CD8-positive, alpha-beta memory T cell (primary cell): ENCODE results near the gene RIOK3. TPM values are rescaled to one million over a fixed set of nuclear protein-coding genes. Genes with fewer than 3 reads are reported as not detected.
"Not testable (repeated sequence)": the region's sequence is repeated elsewhere in the genome, so short reads cannot be mapped to it uniquely, and the experiment has no call there.

Experiments used
- CTCF ChIA-PET: fragments of 350-600 bp; sonication (Branson Sonifier 250); formaldehyde crosslinking; loops from one replicate; lab custom pipeline; 2021; ENCODE audit warnings: antibody characterized with exemption; lab: Charles Lee
- POLR2A ChIA-PET: fragments of 350-600 bp; sonication (Branson Sonifier 250); formaldehyde crosslinking; loops from one replicate; lab custom pipeline; 2021; ENCODE audit warnings: antibody characterized with exemption; lab: Charles Lee
- DNase-seq, 5 donors: peaks; one replicate each; pipeline versions ENCODE4 v3.0.0 to v3.0.0-alpha.2; 2020 to 2022; ENCODE audit warnings: mixed read lengths in 1 of 5
- H3K27ac ChIP-seq: one replicate; pipeline ENCODE4 v1.7.0; 2013; ENCODE audit warnings: low read depth, mild to moderate bottlenecking, low read length, moderate library complexity
- H3K27me3 ChIP-seq: 2 replicates; pipeline ENCODE4 v1.7.0; 2013; ENCODE audit warnings: low read length, mild to moderate bottlenecking; ENCODE audit not compliant: insufficient read depth, poor library complexity, severe bottlenecking
- H3K36me3 ChIP-seq: 2 replicates; pipeline ENCODE4 v1.7.0; 2013; ENCODE audit warnings: mild to moderate bottlenecking, low read length, moderate library complexity; ENCODE audit not compliant: insufficient read depth
- H3K4me1 ChIP-seq: 2 replicates; pipeline ENCODE4 v1.7.0; 2013; ENCODE audit warnings: mild to moderate bottlenecking, low read length, moderate library complexity; ENCODE audit not compliant: insufficient read depth
- H3K4me3 ChIP-seq: 2 replicates; pipeline ENCODE4 v1.7.0; 2013; ENCODE audit warnings: mild to moderate bottlenecking, low read length
- H3K9me3 ChIP-seq: 2 replicates; pipeline ENCODE4 v1.7.0; 2013; ENCODE audit warnings: mild to moderate bottlenecking, low read length
- H3K27ac Mint-ChIP-seq, 8 donors: one replicate each; pipeline ENCODE4 v1.8.0; 2020 to 2021; ENCODE audit warnings: mixed read lengths in 8 of 8, mild to moderate bottlenecking in 6 of 8, inconsistent platforms in 3 of 8, moderate library complexity in 3 of 8
- H3K27me3 Mint-ChIP-seq, 2 donors: one replicate each; pipeline ENCODE4 v1.8.0; 2020 to 2021; ENCODE audit warnings: mixed read lengths in 2 of 2, mild to moderate bottlenecking in 1 of 2, moderate library complexity in 1 of 2
- H3K36me3 Mint-ChIP-seq, 3 donors: one replicate each; pipeline ENCODE4 v1.8.0; 2020 to 2021; ENCODE audit warnings: mixed read lengths in 3 of 3, inconsistent platforms in 1 of 3, mild to moderate bottlenecking in 1 of 3
- H3K4me1 Mint-ChIP-seq, 3 donors: one replicate each; pipeline ENCODE4 v1.8.0; 2020 to 2021; ENCODE audit warnings: mixed read lengths in 3 of 3, inconsistent platforms in 1 of 3, mild to moderate bottlenecking in 1 of 3
- H3K4me3 Mint-ChIP-seq, 7 donors: one replicate each; pipeline ENCODE4 v1.8.0; 2020 to 2021; ENCODE audit warnings: mixed read lengths in 7 of 7, mild to moderate bottlenecking in 6 of 7, moderate library complexity in 4 of 7, inconsistent platforms in 2 of 7
- H3K9me3 Mint-ChIP-seq, 5 donors: one replicate each; pipeline ENCODE4 v1.8.0; 2020 to 2022; ENCODE audit warnings: mixed read lengths in 5 of 5, mild to moderate bottlenecking in 3 of 5, moderate library complexity in 2 of 5, inconsistent platforms in 1 of 5
- polyA plus RNA-seq: library from polyadenylated mRNA; unstranded; fragments of 300-500 nt; fragmentation: Illumina TruSeq; gene quantifications from one replicate; pipeline ENCODE4 v1.2.3, GENCODE V29; 2021
- total RNA-seq, 2 experiments: library from RNA; stranded (reverse); gene quantifications; one replicate each; pipeline ENCODE4 v1.2.3, GENCODE V29; 2021

The RIOK3 gene
- total and polyA plus RNA-seq, 3 experiments from 2014 or later, result 41.6 to 56.4 (median 55.3) TPM

- Histone ChIP-seq H3K27ac (no peak overlapping the region), H3K4me3 (no peak overlapping the region), H3K4me1 (no peaks in the 10 kb centered on the region), H3K9me3 (no peaks in the 10 kb centered on the region), H3K36me3 (peaks cover 76% of the 10 kb centered on the region), H3K27me3 (no peaks in the 10 kb centered on the region)
- H3K4me1 Mint-ChIP-seq, result peaks cover 0 to 3% (median 0%) of the 10 kb centered on the region in 3 donors
- H3K4me3 Mint-ChIP-seq, result no peak overlapping the region
- H3K27ac Mint-ChIP-seq, result peak overlapping the region in 2 of 8 donors; percentile 14 to 16
- no peaks in the 10 kb centered on the region for H3K9me3 Mint-ChIP-seq
- no peaks in the 10 kb centered on the region for H3K27me3 Mint-ChIP-seq
- CTCF ChIA-PET, result no interaction called here
- no peak for DNase-seq
- POLR2A ChIA-PET, result no interaction called here
- H3K36me3 Mint-ChIP-seq, result peaks cover 9 to 45% (median 17%) of the 10 kb centered on the region in 3 donors
Observed at GRCh38 chr18:23470620-23471387, 17.7 kb downstream of the RIOK3 start.

GRCh38 chr18:23471486-23471885, 18.4 kb downstream of the RIOK3 start:
- POLR2A ChIA-PET, result no interaction called here
- no peaks in the 10 kb centered on the region for H3K27me3 Mint-ChIP-seq
- CTCF ChIA-PET, result interaction anchor here (1.1 kb wide), 1 partner anchor 9 kb away, joined by 3 read pairs; no protein-coding TSS in a partner anchor
- no peaks in the 10 kb centered on the region for H3K9me3 Mint-ChIP-seq
- DNase-seq, result no peak
- peaks cover 0 to 1% (median 0%) of the 10 kb centered on the region in 3 donors for H3K4me1 Mint-ChIP-seq
- no peaks in the 10 kb centered on the region for H3K27me3 ChIP-seq
- peaks cover 76% of the 10 kb centered on the region for H3K36me3 ChIP-seq
- H3K27ac ChIP-seq, result no peak overlapping the region
- no peaks in the 10 kb centered on the region for H3K4me1 ChIP-seq
- no peaks in the 10 kb centered on the region for H3K9me3 ChIP-seq
- no peak overlapping the region for H3K4me3 ChIP-seq
- no peak overlapping the region for H3K27ac Mint-ChIP-seq
- H3K4me3 Mint-ChIP-seq, result no peak overlapping the region
- peaks cover 6 to 45% (median 17%) of the 10 kb centered on the region in 3 donors for H3K36me3 Mint-ChIP-seq

- H3K4me3 Mint-ChIP-seq, result no peak overlapping the region
- H3K9me3 Mint-ChIP-seq, result no peaks in the 10 kb centered on the region
- H3K4me3 ChIP-seq, result no peak overlapping the region
- H3K27me3 ChIP-seq, result no peaks in the 10 kb centered on the region
- no peak overlapping the region for H3K27ac ChIP-seq
- DNase-seq, result no peak
- H3K4me1 ChIP-seq, result no peaks in the 10 kb centered on the region
- H3K36me3 Mint-ChIP-seq, result peaks cover 6 to 68% (median 15%) of the 10 kb centered on the region in 3 donors
- H3K4me1 Mint-ChIP-seq, result peaks cover 0 to 1% (median 0%) of the 10 kb centered on the region in 3 donors
- H3K9me3 ChIP-seq, result no peaks in the 10 kb centered on the region
- peaks cover 45% of the 10 kb centered on the region for H3K36me3 ChIP-seq
- H3K27me3 Mint-ChIP-seq, result no peaks in the 10 kb centered on the region
- CTCF ChIA-PET, result interaction anchor here (1.3 to 2.0 kb wide), 3 partner anchors 8 to 31 kb away, joined by 3 to 5 read pairs (median 4); no protein-coding TSS in a partner anchor
- H3K27ac Mint-ChIP-seq, result peak overlapping the region in 1 of 8 donors; percentile 12
- POLR2A ChIA-PET, result no interaction called here
Observed at GRCh38 chr18:23479829-23480505, 26.9 kb downstream of the RIOK3 start.

DNA sequence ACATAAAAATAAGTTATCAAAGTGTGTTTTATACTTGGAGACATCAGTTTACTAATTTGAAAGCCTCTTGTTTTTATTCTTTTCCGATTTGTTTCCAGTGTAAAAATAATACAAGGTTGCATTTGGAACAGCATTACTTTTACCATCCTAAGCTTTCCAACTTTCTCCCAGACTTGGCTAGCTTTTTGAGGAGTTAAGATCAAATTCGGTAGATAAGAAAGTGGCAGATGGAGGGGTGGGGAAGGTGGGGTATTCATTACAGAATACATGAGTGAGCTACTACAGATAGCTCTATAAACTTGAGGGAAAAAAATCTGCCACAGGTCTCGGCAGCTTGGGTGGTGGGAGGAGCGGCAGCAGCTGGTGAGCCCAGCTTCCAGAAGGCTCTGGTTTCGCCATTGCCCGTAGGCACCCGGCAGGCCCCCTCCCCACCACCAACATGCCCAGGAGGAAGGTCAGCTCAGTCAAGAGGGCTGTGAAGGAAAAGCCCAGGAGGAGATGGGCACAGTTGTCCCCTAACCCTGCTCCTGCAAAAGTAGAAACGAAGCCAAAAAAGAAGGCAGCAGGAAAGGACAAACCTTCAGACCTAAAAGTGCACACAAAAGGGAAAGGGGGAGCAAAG, 31.6 kb downstream of the RIOK3 start:
- no peak overlapping the region for H3K4me3 Mint-ChIP-seq
- ChIA-PET CTCF (interaction anchor here (2.4 kb wide), 1 partner anchor 14 kb away, joined by 10 read pairs; no protein-coding TSS in a partner anchor), POLR2A (no interaction called here)
- Histone ChIP-seq H3K4me1 (peaks cover 8% of the 10 kb centered on the region), H3K4me3 (no peak overlapping the region), H3K27me3 (no peaks in the 10 kb centered on the region), H3K9me3 (no peaks in the 10 kb centered on the region), H3K36me3 (peaks cover 13% of the 10 kb centered on the region), H3K27ac (no peak overlapping the region)
- H3K27ac Mint-ChIP-seq, result peak overlapping the region in 1 of 8 donors; percentile 51
- no peaks in the 10 kb centered on the region for H3K27me3 Mint-ChIP-seq
- no peaks in the 10 kb centered on the region for H3K9me3 Mint-ChIP-seq
- H3K4me1 Mint-ChIP-seq, result peaks cover 14 to 20% (median 18%) of the 10 kb centered on the region in 3 donors
- H3K36me3 Mint-ChIP-seq, result peaks cover 6 to 30% (median 7%) of the 10 kb centered on the region in 3 donors
- no peak for DNase-seq

DNA sequence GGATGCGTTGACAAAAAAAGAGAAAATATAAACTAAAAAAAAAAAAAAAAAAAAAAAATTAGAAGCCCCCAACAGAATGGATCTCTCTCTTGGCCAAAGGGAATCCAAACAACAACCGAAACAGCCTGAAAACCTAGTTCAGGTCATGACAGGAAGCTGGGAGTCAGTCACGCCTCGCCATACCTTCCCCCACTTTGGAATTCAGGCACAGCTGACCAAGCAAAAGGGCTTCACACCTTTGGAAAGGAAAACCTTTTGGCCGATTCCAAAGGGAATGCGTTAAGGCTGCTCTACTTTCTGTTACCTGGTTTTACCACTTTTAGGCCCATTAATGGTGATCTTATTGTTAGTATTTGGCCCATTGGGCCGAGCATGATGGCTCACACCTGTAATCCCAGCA, 32.3 kb downstream of the RIOK3 start:
- H3K9me3 ChIP-seq, result no peaks in the 10 kb centered on the region
- DNase-seq, result no peak
- H3K27me3 Mint-ChIP-seq, result no peaks in the 10 kb centered on the region

GRCh38 chr18:23487738-23488570, 34.9 kb downstream of the RIOK3 start:
- no peaks in the 10 kb centered on the region for H3K36me3 ChIP-seq
- H3K4me1 ChIP-seq, result peaks cover 8% of the 10 kb centered on the region
- H3K9me3 ChIP-seq, result no peaks in the 10 kb centered on the region
- POLR2A ChIA-PET, result interaction anchor here (0.6 to 0.7 kb wide), 5 partner anchors 11 to 555 kb away, joined by 3 to 9 read pairs (median 3); no protein-coding TSS in a partner anchor
- Mint-ChIP-seq H3K27ac (peak overlapping the region; percentile 19 to 84 (median 66)), H3K27me3 (no peaks in the 10 kb centered on the region), H3K4me1 (peaks cover 14 to 20% (median 18%) of the 10 kb centered on the region in 3 donors), H3K4me3 (peak overlapping the region; percentile 6 to 78 (median 68)), H3K36me3 (peaks cover 0 to 4% (median 0%) of the 10 kb centered on the region in 3 donors), H3K9me3 (no peaks in the 10 kb centered on the region)
- H3K27me3 ChIP-seq, result no peaks in the 10 kb centered on the region
- H3K27ac ChIP-seq, result peak overlapping the region; percentile 57
- DNase-seq, result peak in 3 of 5 donors; percentile 2 to 41 (median 3)
- H3K4me3 ChIP-seq, result peak overlapping the region; percentile 29
- CTCF ChIA-PET, result interaction anchor here (0.8 to 2.1 kb wide), 4 partner anchors 8 to 28 kb away, joined by 3 to 12 read pairs (median 4); no protein-coding TSS in a partner anchor

More for the DNA sequence above, 32.3 kb downstream of the RIOK3 start:
- H3K4me1 ChIP-seq, result peaks cover 8% of the 10 kb centered on the region
- CTCF ChIA-PET, result interaction anchor here (2.4 kb wide), 1 partner anchor 13 kb away, joined by 10 read pairs; no protein-coding TSS in a partner anchor
- POLR2A ChIA-PET, result no interaction called here
- H3K27ac ChIP-seq, result no peak overlapping the region
- no peaks in the 10 kb centered on the region for H3K27me3 ChIP-seq
- no peak overlapping the region for H3K4me3 ChIP-seq
- H3K4me3 Mint-ChIP-seq, result no peak overlapping the region
- peaks cover 9% of the 10 kb centered on the region for H3K36me3 ChIP-seq
- H3K4me1 Mint-ChIP-seq, result peaks cover 14 to 20% (median 18%) of the 10 kb centered on the region in 3 donors
- H3K27ac Mint-ChIP-seq, result no peak overlapping the region
- peaks cover under 1 to 23% (median 5%) of the 10 kb centered on the region in 3 donors for H3K36me3 Mint-ChIP-seq
- no peaks in the 10 kb centered on the region for H3K9me3 Mint-ChIP-seq

DNA sequence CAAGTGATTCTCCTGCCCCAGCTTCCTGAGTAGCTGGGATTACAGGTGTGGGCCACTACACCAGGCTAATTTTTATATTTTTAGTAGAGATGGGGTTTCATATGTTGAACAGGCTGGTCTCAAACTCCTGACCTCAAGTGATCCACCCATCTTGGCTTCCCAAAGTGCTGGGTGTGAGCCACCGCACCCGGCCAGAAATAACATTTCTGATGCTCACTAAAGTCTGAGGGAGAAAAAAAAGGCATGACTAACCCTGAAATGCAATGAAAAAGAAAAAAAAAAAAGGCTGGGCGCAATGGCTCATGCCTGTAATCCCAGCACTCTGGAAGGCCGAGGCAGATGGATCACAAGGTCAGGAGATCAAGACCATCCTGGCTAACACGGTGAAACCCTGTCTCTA, 36.5 kb downstream of the RIOK3 start:
- not testable (repeated sequence) for DNase-seq, H3K4me1 ChIP-seq, H3K27me3 ChIP-seq, H3K27ac ChIP-seq, H3K36me3 ChIP-seq, H3K9me3 ChIP-seq, H3K9me3 Mint-ChIP-seq, H3K4me3 Mint-ChIP-seq, H3K36me3 Mint-ChIP-seq, H3K4me3 ChIP-seq, H3K27me3 Mint-ChIP-seq
- peaks cover 14 to 20% (median 18%) of the 10 kb centered on the region in 3 donors for H3K4me1 Mint-ChIP-seq
- CTCF ChIA-PET, result interaction anchor here (0.7 kb wide), 1 partner anchor 10 kb away, joined by 3 read pairs; no protein-coding TSS in a partner anchor
- POLR2A ChIA-PET, result interaction anchor here (0.7 kb wide), 1 partner anchor 215 kb away, joined by 3 read pairs; no protein-coding TSS in a partner anchor
- H3K27ac Mint-ChIP-seq, result peak overlapping the region in 1 of 8 donors; percentile 60
